T-cell (primary cell): Measurements from ENCODE around the gene MYO1H. TPM values are rescaled to one million over a fixed set of nuclear protein-coding genes. Genes with fewer than 3 reads are reported as not detected.

ENCODE experiments used
- ATAC-seq, 4 experiments: fragments of 200-7000 bp in 3 of 4; fragments of 150-1000 bp in 1 of 4; cut with Tn5 transposase; replicated peaks in 1 of 4; 1 replicate in 3 of 4; 2 replicates in 1 of 4; pipeline ENCODE4 v1.10.0; 2021; ENCODE audit warnings: moderate library complexity in 3 of 4, mild to moderate bottlenecking in 2 of 4, moderate number of reproducible peaks in 1 of 4
- CTCF ChIA-PET, 2 donors: fragments of 300-600 bp; sonication (Branson Sonifier 250); formaldehyde crosslinking; loops; one replicate each; lab custom pipeline; 2022; ENCODE audit warnings: antibody characterized with exemption in 2 of 2; lab: Charles Lee
- POLR2A ChIA-PET, 2 donors: fragments of 300-600 bp; sonication (Branson Sonifier 250); formaldehyde crosslinking; loops; one replicate each; lab custom pipeline; 2022; ENCODE audit warnings: antibody characterized with exemption in 2 of 2; lab: Charles Lee
- DNase-seq, 35 experiments: peaks; one replicate each; pipeline versions ENCODE4 v3.0.0 to v3.0.0-alpha.2; 2013 to 2023
- H3K27ac ChIP-seq: one replicate; pipeline ENCODE4 v1.5.1; 2013; ENCODE audit warnings: low read length
- H3K27me3 ChIP-seq, 2 experiments: replicated peaks in 1 of 2; 1 replicate in 1 of 2; 2 replicates in 1 of 2; pipeline versions ENCODE4 v1.6.1 to v1.7.0; 2013; ENCODE audit warnings: low read length in 1 of 2, mixed read lengths in 1 of 2; ENCODE audit not compliant: control insufficient read depth in 2 of 2, insufficient read depth in 2 of 2; ENCODE audit errors: extremely low read depth in 1 of 2
- H3K36me3 ChIP-seq, 2 donors: 1 replicate in 1 of 2; 2 replicates in 1 of 2; pipeline versions ENCODE4 v1.6.1 to v1.7.0; 2013; ENCODE audit warnings: low read length in 1 of 2; ENCODE audit not compliant: control insufficient read depth in 2 of 2, insufficient read depth in 1 of 2; ENCODE audit errors: extremely low read depth in 1 of 2
- H3K4me1 ChIP-seq, 2 experiments: 1 replicate in 1 of 2; 2 replicates in 1 of 2; pipeline versions ENCODE4 v1.6.1 to v1.7.0; 2013; ENCODE audit warnings: low read length in 2 of 2, mixed read lengths in 1 of 2; ENCODE audit not compliant: insufficient read depth in 2 of 2, control insufficient read depth in 1 of 2; ENCODE audit errors: extremely low read depth in 1 of 2
- H3K4me3 ChIP-seq, 2 donors: 1 replicate in 1 of 2; 2 replicates in 1 of 2; pipeline versions ENCODE4 v1.5.1 to v1.7.0; 2013; ENCODE audit warnings: mild to moderate bottlenecking in 2 of 2, low read length in 1 of 2, moderate library complexity in 1 of 2; ENCODE audit not compliant: control insufficient read depth in 1 of 2; ENCODE audit errors: extremely low read depth in 1 of 2
- H3K9me3 ChIP-seq: 2 replicates; pipeline ENCODE4 v1.7.0; 2013
- H3K27ac Mint-ChIP-seq, 2 donors: one replicate each; pipeline ENCODE4 v1.8.0; 2020 to 2021; ENCODE audit warnings: mild to moderate bottlenecking in 2 of 2, mixed read lengths in 2 of 2
- H3K27me3 Mint-ChIP-seq, 2 donors: one replicate each; pipeline ENCODE4 v1.8.0; 2021 to 2022; ENCODE audit warnings: mixed read lengths in 2 of 2
- H3K36me3 Mint-ChIP-seq: one replicate; pipeline ENCODE4 v1.8.0; 2021; ENCODE audit warnings: mixed read lengths
- H3K4me1 Mint-ChIP-seq, 3 donors: one replicate each; pipeline ENCODE4 v1.8.0; 2020 to 2022; ENCODE audit warnings: mixed read lengths in 3 of 3, mild to moderate bottlenecking in 1 of 3
- H3K4me3 Mint-ChIP-seq, 3 donors: one replicate each; pipeline ENCODE4 v1.8.0; 2020 to 2022; ENCODE audit warnings: mild to moderate bottlenecking in 3 of 3, mixed read lengths in 3 of 3, moderate library complexity in 3 of 3
- H3K9me3 Mint-ChIP-seq, 3 donors: one replicate each; pipeline ENCODE4 v1.8.0; 2020 to 2022; ENCODE audit warnings: mixed read lengths in 3 of 3
- WGBS: methylation state at CpG from one replicate; pipeline ENCODE4 v1.1.5; 2013; ENCODE audit warnings: missing lambda C conversion rate; ENCODE audit not compliant: insufficient coverage; 5-methylcytosine and 5-hydroxymethylcytosine counted together
- total RNA-seq, 35 experiments: library from RNA in 6 of 35; stranded (reverse) in 6 of 35; fragments of 120-200 nt in 1 of 35; gene quantifications; one replicate each; pipeline versions ENCODE4 v1.2.1 to v1.2.4 and lab custom pipeline; 2013 to 2026

The MYO1H gene
- total RNA-seq, 5 donors from 2014 or later (not counting 1 experiment from before 2014, with no cell fraction given) = not detected

- H3K36me3 Mint-ChIP-seq = peaks cover 74% of the 10 kb centered on the region
- H3K4me1 ChIP-seq = no peaks in the 10 kb centered on the region
- no peak overlapping the region for H3K4me3 Mint-ChIP-seq
- H3K9me3 Mint-ChIP-seq = no peaks in the 10 kb centered on the region
- ChIA-PET CTCF (no interaction called here), POLR2A (interaction anchor here in 1 of 2 donors (0.6 kb wide), 1 partner anchor 835 kb away, joined by 3 read pairs; no protein-coding TSS in a partner anchor)
- DNase-seq (no peak), ATAC-seq (no peak)
- H3K9me3 ChIP-seq = no peaks in the 10 kb centered on the region
- H3K27me3 ChIP-seq = no peaks in the 10 kb centered on the region
- H3K4me3 ChIP-seq = no peak overlapping the region
- peaks cover 21 to 68% of the 10 kb centered on the region in 2 donors for H3K36me3 ChIP-seq
- no peaks in the 10 kb centered on the region for H3K4me1 Mint-ChIP-seq
- H3K27ac ChIP-seq = no peak overlapping the region
- WGBS = 88% methylated on average over 3 of the region's 7 CpGs
- no peak overlapping the region for H3K27ac Mint-ChIP-seq
- no peaks in the 10 kb centered on the region for H3K27me3 Mint-ChIP-seq
Measured at GRCh38 chr12:109497675-109498074, 150.0 kb downstream of the MYO1H start.

Other genes starting within 250 kb of the MYO1H start
- 10 to 100 TPM; 24.8 to 34.1 (median 32.1) TPM for gene ACACB, start 231.3 kb upstream of the MYO1H start, total RNA-seq
- gene FOXN4, start 38.6 kb upstream of the MYO1H start, total RNA-seq = not detected
- gene KCTD10, start 129.4 kb downstream of the MYO1H start, total RNA-seq = 10 to 100 TPM; 28.1 to 30.8 (median 28.6) TPM
- gene UBE3B, start 129.7 kb downstream of the MYO1H start, total RNA-seq = 10 to 100 TPM; 34.4 to 49.9 (median 43.5) TPM
- 10 to 100 TPM; 11.4 to 23.2 (median 15.2) TPM for gene MMAB, start 225.6 kb downstream of the MYO1H start, total RNA-seq
- 10 to 100 TPM; 10.9 to 14.9 (median 12.8) TPM for gene MVK, start 225.9 kb downstream of the MYO1H start, total RNA-seq